HG02938 (cell line): Measurements from ENCODE around the gene PRKCA.
"Not testable (repeated sequence)": the region's sequence is repeated elsewhere in the genome, so short reads cannot be mapped to it uniquely, and the experiment has no call there.

Experiments
- ATAC-seq: cut with Tn5 transposase; IDR thresholded peaks from one replicate; pipeline ENCODE4 v1.9.1; 2021; ENCODE audit warnings: mild to moderate bottlenecking, moderate library complexity; ENCODE audit not compliant: unreplicated experiment

PRKCA gene

DNA sequence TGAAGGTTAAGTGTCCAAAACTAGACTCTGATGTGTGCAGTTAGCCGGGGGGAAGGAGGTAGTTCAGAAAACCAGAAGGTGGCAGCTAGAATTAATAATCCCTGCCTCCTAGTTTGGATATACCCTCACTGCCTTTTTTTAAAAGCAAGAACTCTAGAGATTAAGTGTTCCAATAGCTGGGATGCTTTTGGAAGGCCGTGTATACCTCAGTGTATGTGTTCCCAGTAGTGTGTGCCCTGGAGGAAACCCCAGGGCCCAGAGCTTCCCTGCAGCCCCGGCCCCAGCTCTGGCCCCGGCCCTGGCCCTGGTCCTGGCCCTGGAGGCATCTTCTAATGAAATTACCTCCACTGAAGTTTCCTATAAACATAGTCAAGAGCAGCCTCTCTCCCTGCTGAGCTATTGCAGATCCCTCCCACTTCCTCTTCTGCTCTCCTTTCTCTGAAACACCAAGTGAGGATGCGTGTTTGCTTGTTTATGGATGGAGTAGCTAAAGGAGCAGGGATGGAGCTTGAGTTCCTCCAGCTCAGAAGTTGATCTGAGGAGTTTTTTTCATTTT lies 130.7 kb downstream of the PRKCA start:
- no peak for ATAC-seq

DNA sequence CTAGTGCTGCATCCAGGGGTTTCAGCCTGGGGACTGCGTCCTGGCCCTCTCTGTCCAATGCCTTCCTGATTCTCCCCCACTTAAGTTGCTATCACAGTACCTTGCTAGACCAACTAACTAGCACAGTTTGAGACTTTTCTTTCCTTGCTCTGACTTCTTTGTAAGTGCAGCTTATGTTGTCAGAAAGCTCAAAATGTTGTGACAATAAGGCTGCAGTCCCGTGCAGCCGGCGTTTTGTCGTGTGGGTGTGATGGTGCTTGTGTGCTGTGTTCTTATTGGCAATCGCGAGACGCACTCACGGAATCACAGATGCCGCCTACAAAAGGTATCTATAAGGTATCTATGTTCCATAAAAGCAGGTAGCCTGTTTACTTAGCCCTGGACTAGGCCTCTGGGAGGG lies 132.8 kb downstream of the PRKCA start:
- ATAC-seq, result no peak

DNA sequence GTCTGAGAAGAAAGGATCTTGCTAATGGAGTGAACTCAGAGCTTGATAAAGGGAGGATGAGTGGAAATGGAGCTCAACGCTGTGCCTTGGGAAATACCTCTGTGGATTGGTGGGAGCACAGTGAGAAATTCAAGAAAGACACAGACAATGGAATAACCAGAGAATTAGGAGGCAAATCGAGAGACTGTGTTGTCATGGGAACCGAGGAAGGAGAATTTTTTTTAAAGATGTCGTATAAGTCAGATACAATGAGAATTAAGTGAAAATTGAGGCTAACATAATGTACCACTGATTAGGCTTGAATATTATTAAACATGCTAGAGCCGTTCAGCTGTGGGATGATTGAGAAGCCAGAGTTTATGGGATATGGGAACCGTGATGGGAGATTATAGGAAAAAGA lies 134.2 kb downstream of the PRKCA start:
- ATAC-seq, result no peak

DNA sequence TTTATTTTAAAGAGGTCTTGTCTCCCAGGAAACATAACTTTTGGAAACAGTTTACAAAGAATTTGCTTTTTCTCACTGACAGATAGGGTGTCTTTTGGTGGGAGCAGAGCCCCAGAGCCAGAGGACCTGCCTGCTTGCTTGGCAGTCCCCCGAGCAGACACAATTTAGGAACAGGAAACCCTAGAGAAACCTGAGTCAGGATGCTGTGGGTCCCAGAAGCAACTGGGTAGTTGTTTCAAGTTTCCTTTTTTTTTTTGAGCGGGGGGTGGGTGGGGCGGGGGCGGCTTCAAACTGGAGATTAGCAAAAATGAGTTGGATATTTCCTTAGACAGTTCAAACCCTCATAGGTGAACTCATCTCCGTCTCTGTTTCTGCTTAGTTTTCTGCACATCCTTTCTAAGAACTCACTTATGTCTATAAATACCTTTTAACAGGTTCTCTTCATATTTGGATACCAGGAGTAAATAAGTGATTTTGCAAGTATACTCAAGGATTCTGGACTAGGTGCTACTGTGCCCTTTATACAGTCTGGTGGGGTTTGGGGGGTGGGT lies 135.1 kb downstream of the PRKCA start:
- no peak for ATAC-seq

DNA sequence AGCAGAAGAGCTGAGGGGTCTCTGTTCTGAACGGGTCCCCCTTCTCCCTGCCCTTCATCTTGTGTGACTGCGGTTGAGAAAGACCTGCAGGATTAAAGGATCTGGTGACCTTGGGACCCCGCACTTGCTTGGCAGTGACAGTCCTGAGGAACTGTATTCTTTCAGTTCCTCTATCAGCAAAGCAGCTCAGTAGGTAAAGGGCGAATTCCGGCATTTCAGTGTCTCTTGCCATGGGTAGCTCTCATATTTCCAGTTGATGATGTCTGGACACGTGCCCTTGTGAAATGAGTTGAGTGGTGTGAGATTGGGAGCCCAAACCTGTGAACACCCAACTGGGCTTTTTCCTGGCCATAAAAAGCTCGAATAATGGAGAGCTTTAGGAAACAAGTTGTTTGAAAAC lies 135.7 kb downstream of the PRKCA start:
- no peak for ATAC-seq

DNA sequence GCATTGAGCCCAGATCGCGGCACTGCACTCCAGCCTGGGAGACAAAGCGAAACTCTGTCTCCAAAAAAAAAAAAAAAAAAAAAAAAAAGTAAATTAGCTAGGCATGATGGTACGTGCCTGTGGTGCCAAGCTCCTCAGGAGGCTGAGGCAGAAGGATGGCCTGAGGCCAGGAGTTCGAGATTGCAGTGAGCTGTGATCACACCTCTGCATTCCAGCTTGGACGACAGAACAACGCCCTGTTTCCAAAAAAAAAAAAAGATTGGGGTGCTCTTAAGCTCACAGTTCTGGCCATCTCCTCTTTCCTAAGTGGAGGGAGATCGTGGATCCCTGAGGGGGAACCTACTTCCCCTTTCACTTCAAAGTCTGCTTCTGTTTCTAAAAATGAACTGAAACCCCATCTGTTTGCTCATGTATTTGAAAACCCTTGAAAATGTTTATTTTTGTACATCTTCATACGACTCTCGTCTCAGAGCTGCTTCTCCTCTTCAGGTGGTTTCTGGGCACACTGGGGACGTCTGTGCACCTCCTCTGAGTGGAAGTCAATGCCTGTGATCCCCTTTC lies 138.8 kb downstream of the PRKCA start:
- peak; percentile 91 for ATAC-seq

DNA sequence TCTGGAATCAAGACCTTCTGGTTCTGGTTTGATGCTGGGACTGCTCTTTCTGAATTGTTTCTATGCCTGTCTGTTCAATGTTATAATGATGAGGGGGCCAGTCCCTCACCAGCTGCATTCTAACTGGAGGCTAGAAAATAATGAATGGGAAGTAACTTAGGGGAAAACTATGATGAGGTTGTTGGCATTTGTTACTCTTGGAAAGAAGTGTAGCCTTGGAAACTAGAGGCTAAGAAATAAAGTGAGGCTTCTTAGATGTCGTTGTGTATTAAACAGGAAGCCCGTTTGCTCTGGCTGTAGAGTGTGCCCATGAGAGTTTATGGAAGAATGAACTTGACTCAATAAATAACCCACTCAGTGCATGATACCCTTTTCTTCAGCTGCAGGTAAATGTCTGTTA lies 140.8 kb downstream of the PRKCA start:
- no peak for ATAC-seq

DNA sequence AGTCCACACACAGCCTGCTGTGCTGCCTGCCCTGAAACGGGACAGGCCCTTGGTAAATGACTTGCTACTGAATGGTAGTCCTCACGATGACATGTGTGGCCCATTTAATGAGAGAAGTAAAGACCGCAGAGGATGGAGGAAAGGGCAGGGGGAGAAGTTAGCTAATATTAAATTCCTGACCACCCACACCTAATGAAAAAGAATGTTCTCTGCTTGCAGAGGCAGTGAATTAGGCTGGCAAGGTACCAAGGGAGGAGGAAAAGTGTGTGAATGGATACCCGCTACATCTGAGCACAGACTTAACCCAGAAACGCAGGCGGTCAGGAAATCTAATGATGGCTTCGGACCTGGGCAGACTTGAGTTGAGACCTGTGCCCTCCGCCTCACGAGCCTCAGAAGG lies 141.2 kb downstream of the PRKCA start:
- no peak for ATAC-seq

DNA sequence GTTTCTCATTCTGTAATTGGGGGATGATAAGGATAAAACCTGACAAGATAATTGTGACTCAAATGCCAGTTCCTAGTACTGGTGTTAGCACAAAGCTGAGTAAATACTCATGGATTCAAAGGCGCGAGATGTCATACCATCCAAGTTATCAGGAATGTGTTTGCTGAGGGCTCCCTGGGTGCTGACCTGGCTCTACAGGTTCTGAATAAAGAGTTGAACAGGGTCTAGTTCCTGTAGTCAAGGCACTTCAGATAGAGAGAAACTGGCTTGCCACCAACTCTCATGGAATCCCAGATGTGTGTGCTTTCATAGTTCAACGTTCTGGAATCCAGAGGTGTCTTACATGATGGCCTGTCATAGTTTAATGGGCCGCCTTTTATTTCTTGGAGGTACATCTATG lies 141.6 kb downstream of the PRKCA start:
- ATAC-seq, result no peak

DNA sequence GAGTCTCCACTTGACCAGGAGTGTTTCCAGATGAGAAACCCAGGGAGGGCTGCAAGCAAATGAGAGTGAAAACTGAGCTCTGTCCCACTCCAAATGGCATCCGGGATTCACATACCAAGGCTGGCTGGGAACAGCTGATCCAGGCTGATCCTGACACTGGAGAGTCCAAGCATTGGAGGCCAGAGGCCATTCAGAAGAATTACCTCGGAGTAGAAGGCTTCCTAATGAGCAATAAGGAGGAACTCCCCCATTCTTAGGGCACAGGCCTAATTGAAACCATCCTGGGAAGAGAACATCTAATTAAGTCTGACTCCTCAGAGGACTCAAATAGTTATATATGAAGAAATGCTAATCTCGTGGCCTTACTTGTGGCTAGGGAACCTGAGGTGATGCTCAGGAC lies 142.8 kb downstream of the PRKCA start:
- no peak for ATAC-seq

DNA sequence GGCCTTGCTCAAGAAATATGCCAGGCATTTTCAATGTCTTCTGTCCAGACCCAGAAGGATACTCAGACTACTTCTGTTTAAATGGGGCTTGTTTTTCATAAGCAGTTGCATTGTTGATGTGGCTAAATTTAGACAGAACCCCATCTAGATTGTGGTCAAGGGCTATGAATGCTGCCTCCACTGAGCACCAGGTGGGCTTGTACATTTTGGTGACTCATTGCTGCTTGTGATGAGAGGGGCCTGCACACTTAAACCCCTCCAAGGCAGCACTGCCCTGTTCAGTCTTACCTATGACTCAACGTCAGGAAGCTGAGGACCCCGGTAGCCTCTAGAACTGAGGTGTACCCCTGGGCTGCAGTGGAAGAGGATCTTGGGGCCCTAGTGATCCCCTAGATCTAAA lies 144.0 kb downstream of the PRKCA start:
- ATAC-seq, result no peak

DNA sequence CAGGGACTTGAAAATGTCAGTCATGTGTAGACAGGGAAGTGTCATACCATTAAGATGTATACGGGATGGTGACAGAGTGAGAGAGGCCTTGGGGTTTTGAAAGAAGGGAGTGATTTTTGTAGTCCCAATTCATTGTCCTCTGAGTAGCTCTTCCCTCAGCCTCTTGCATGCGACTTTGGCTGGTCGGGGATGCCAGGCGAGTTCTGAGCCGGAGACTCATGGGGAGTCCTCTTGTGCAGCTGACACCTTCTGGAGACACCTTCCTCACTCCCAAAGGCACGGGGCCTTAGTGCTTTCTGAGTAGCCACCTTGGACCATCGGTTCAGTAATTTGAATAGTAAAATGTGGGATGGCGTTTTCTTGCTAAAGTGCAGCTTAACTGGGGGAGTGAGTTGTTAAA lies 144.7 kb downstream of the PRKCA start:
- ATAC-seq, result no peak

DNA sequence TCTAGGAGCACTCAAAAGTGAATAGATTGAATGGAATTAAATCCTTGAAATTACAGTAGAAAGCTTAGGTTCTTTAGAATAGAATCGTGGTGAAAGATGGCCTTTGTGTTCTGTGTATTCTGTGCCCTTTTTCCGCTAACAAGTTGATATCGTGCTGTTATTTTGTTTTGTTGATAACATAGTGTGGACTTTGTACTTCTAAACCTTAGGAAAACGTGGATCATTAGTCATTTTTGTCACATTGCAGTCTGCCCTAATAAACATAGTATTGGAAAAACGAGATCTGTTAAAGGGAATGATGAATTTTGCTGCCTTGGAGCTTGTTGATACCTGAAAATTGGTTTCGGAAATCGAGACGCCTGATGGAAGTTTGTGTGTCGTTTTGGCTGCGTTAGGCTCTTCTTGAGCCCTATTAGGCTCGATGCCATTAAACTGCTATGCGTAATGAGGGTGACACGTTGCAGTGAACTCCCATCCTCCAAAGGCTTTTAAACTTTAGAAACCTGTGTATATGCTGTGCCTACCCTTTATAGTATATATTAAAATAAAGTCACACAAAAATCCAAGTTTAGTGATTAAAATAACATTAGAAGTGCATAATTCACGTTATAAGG lies 145.7 kb downstream of the PRKCA start:
- no peak for ATAC-seq

DNA sequence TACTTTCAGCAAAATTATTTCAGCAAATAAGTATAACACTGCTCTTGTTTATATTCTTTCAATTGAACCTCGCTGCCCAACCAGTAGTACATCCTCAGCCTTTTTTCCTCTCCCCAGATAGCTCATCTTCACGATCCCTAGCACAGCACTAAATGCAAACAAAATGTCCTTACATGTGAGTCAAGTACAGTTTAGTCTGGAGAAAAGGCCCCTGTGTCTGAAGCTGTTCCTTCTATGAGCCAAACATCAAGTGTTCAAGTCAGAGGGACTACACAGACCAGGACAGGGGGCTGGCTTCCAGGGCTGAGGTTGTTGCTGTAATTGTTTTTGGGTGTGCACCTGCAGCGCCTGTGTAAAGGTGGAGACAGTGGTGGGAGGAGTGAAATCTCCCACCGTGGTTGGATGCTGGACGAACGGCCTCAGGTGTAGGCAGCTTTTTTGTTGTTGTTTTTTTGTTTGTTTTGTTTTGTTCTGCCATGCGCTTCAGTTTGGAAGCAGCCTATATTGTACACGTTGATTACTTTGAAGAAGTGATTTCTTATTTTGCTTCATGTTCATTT lies 147.1 kb downstream of the PRKCA start:
- ATAC-seq, result no peak

DNA sequence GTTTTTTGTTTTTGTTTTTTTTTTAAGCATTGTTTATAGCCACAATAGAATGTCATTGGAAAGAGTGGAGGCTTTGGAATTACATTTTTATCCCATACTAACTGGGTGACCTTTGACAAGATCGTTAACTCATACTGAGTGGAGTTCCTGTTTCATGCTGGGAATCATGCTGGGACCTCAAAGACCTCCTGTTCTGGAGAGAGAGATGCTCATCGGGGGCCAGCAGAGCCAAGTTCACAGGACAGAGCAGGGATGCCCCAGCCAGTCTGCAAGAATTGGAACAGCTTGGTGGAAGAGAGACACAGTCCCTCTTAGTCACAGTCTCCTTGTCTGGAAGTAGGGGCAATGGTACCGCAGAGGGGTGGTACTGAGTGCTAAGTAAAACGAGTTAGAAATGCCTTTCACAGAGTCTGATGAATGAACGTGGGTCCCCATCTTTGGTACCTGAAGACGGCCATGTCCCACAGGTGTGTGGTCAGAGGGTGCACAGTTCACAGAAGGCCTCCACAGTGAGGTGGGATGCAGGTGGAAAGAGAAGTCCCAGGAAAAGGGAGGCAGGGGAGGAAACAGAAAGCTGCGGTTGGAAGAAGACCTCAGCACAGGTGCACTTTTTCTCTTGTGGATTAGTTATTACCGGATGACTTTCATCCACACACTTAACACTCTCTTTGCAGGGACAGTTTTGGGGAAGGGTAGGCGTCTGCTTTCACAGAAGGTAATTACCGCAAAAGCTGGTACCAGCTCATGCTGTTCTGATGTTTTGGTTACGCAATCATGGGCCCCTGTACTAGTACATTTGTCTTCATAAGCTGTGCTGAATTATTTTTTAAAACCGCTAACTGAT lies 147.8 kb downstream of the PRKCA start:
- ATAC-seq, result no peak

DNA sequence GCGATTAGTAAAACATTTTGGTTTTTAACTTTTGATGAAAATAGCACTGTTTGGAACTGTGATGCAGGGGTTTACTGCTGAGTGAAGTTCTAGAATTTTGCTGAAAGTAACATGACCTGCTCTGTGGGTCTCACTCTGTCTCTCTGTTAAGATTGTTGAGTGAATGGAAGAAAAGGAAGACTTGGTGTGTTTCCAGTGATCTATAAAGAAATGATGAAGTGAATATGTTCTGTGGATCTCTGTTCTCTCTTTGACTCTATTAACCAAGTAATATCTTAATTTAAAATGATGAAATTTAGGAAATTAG lies 148.4 kb downstream of the PRKCA start:
- no peak for ATAC-seq

DNA sequence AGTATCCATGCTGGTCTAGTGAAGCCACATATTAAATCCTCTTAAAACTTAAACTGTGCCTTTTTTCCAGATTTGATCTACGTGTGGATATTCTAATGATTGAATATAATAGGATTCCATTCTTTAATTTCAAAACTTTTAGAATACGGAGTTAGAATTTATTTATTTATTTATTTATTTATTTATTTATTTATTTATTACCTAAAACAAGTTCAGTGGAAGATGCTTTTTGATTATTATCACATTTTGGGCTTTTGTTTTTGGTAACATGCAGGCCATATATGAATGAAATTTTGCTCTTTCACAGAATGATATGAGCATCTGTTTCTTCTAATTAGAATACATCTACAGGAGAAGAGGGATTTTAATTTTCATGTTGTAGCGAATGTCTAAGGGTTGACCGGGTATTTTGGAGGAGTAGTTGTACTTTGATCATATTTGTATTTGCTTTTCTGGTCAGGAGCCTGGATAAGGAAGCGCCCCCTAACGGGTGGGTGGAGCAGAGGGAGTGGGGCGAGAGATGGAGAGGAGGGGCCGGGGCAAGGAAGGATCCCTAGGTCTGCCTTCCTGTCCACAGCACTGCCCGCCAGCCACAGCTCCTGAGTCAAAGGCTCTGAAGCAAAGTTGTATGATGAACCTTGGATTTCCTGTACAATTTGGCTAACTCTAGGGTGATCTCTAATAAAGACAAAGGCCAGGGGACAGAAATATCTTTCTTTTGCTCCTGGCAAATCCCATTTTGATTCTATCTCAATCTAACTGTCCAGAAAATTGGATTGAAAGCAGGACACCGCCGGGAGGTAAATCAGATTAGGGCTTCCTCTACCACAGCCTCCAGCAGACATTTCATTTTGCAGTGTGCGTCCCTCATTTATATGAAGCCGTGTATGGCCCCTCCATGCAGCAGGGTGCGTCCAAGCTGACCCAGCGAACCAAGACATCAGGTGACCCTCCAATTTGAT lies 149.1 kb downstream of the PRKCA start:
- ATAC-seq, result no peak

DNA sequence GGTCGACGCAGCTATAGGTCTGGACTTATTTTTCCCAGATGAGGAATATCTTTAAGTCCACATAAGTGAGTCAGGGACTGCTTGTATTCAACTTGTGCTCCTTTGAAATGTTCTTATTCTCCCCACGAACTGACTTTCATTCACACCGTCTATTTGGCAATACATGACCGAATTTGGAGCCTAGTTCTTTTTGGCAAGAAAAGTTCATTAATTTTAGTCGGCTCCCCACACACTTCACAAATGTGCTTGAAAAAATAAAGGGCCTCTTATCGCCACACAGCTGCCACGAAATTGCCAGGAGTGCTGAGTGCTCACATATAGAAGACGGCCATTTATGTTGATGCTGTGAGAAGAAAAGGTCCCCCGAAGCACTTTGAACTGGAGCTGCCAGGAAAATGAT lies 152.6 kb downstream of the PRKCA start:
- no peak for ATAC-seq

DNA sequence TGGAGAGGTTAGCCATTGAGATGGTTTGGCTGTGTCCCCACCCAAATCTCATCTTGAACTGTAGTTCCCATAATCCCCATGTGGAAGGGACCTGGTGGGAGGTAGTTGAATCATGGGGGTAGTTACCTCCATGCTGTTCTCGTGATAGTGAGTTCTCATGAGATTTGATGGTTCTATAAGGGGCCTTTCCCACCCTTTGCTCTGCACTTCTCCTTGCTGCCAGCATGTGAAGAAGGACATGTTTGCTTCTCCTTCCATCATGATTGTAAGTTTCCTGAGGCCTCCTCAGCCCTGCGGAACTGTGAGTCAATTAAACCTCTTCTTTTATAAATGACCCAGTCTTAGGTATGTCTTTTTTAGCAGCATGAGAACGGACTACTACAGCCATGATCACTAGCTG lies 155.1 kb downstream of the PRKCA start:
- ATAC-seq, result not testable (repeated sequence)

DNA sequence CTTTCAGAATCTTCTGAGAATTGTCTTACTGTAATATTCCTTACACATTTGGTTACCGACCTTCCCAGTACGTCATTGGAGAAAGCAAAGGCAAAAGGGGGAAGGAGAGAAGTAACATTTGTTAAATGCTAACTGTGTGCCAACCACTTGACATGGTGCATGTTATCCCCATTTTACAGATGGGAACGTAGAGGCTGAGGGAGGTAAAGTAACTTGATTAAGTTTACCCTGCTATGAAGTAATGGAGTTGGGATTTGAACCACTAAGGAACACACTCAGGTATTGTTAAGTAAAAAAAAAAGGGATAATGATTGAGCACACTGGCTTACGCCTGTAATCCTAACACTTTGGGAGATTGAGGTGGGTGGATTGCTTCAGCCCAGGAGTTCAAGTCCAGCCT lies 156.4 kb downstream of the PRKCA start:
- ATAC-seq, result no peak
